Left lung (tissue), 10 donors: ENCODE data around the gene CACUL1. TPM values are rescaled to one million over a fixed set of nuclear protein-coding genes. Genes with fewer than 3 reads are reported as not detected.
"Not testable (repeated sequence)": the region's sequence is repeated elsewhere in the genome, so short reads cannot be mapped to it uniquely, and the experiment has no call there.

ENCODE experiments used
- ATAC-seq: fragments of 200-7000 bp; cut with Tn5 transposase; one replicate; pipeline ENCODE4 v1.9.1; 2020; ENCODE audit warnings: moderate library complexity
- DNase-seq, 4 donors: peaks; one replicate each; pipeline ENCODE4 v3.0.0-alpha.2; 2013 to 2020
- H3K27ac ChIP-seq, 2 donors: fragments of 200-600 bp; sonication (generic) in 1 of 2; one replicate each; pipeline versions ENCODE4 v1.5.0 to v1.8.0; 2020 to 2021
- H3K27me3 ChIP-seq, 2 donors: fragments of 200-600 bp; sonication (generic) in 1 of 2; one replicate each; pipeline versions ENCODE4 v1.5.0 to v1.8.0; 2020 to 2021
- H3K36me3 ChIP-seq, 2 donors: fragments of 200-600 bp; sonication (generic) in 1 of 2; one replicate each; pipeline versions ENCODE4 v1.5.0 to v1.8.0; 2020 to 2021
- H3K4me1 ChIP-seq, 2 donors: fragments of 200-600 bp; one replicate each; pipeline ENCODE4 v1.8.0; 2021
- H3K4me3 ChIP-seq, 2 donors: fragments of 200-600 bp; sonication (generic) in 1 of 2; one replicate each; pipeline versions ENCODE4 v1.5.0 to v1.8.0; 2020 to 2021; ENCODE audit warnings: mild to moderate bottlenecking in 1 of 2
- H3K9me3 ChIP-seq, 2 donors: fragments of 200-600 bp; sonication (generic) in 1 of 2; one replicate each; pipeline versions ENCODE4 v1.5.0 to v1.8.0; 2020 to 2021
- intact Hi-C, 2 donors: fragments of 100-400 bp; cut with DNase I; formaldehyde crosslinking; loops; one replicate each; pipeline versions ENCODE4 v1.11.2 to v1.14.2; 2022
- polyA plus RNA-seq, 6 donors: library from polyadenylated mRNA; unstranded; fragments of 120-200 nt; gene quantifications; one replicate each; pipeline ENCODE4 v1.2.1, GENCODE V29; 2013; ENCODE audit not compliant: insufficient read length in 6 of 6
- total RNA-seq, 2 donors: library from RNA; stranded (reverse); fragmentation: NEBNext Ultra II Directional; extraction: Animal tissue kit (Norgen Biotek cat#: 25700); gene quantifications; one replicate each; pipeline ENCODE4 v1.2.1, GENCODE V29; 2021
- TF ChIP-seq, protein P1 (sequence below), 2 donors: fragments of 200-600 bp; sonication (generic) in 1 of 2; IDR thresholded peaks; one replicate each; pipeline versions ENCODE4 v1.5.0 to v1.8.0; 2021; ENCODE audit warnings: antibody characterized with exemption in 2 of 2
- donor health status: DM: no; HTN: yes; CAD: no.
- donor health status: DM: no; HTN: no; CAD: no.

Gene CACUL1
- total and polyA plus RNA-seq, 8 donors: 35.1 to 46.1 (median 37.3) TPM

DNA sequence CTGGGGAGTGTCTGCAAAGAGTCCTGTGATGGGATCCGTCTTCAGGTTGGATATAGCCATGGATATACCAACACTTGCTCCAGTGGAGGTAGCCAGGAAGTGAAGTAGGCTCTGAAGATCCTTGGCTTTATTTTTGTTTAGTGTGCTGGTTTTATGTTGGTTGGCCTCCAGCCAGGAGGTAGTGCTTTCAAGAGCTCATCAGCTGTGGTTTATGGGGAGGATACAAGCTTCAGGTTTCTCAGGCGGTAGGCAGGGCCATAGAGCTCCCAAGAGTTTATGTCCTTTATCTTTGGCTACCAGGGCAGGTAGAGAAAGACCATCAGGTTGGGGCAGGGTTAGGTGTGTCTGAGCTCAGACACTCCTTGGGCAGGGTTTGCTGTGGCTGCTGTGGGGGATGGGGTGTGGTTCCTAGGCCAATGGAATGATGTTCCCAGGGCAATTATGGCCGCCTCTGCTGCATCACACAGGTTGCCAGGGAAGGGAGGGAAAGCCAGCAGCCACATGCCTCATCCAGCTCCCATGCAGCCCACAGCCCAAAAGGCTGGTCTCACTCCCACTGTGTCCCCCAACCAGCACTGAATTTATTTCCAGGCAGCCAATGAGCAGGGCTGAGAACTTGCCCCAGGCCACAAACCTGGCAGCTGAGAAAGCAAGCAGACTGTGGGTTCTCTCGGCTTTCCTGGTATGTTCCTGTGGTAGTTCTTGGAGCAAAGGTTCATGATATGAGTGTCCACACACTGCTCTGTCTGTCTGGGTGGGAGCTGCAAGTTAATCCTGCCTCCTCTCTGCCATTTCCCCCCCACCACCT lies 92.3 kb downstream of the CACUL1 start:
- no peak for ATAC-seq
- no peak for DNase-seq
- Histone ChIP-seq H3K27ac (no peak overlapping the region), H3K36me3 (no peaks in the 10 kb centered on the region), H3K9me3 (peaks cover 0 to 17% of the 10 kb centered on the region in 2 donors), H3K4me1 (no peaks in the 10 kb centered on the region), H3K27me3 (peaks cover 0 to 14% of the 10 kb centered on the region in 2 donors), H3K4me3 (no peak overlapping the region)
- TF ChIP-seq, protein P1, sequence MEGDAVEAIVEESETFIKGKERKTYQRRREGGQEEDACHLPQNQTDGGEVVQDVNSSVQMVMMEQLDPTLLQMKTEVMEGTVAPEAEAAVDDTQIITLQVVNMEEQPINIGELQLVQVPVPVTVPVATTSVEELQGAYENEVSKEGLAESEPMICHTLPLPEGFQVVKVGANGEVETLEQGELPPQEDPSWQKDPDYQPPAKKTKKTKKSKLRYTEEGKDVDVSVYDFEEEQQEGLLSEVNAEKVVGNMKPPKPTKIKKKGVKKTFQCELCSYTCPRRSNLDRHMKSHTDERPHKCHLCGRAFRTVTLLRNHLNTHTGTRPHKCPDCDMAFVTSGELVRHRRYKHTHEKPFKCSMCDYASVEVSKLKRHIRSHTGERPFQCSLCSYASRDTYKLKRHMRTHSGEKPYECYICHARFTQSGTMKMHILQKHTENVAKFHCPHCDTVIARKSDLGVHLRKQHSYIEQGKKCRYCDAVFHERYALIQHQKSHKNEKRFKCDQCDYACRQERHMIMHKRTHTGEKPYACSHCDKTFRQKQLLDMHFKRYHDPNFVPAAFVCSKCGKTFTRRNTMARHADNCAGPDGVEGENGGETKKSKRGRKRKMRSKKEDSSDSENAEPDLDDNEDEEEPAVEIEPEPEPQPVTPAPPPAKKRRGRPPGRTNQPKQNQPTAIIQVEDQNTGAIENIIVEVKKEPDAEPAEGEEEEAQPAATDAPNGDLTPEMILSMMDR (IDR thresholded peaks at IDR 0.05): no peak
- intact Hi-C loops: no loop called here

DNA sequence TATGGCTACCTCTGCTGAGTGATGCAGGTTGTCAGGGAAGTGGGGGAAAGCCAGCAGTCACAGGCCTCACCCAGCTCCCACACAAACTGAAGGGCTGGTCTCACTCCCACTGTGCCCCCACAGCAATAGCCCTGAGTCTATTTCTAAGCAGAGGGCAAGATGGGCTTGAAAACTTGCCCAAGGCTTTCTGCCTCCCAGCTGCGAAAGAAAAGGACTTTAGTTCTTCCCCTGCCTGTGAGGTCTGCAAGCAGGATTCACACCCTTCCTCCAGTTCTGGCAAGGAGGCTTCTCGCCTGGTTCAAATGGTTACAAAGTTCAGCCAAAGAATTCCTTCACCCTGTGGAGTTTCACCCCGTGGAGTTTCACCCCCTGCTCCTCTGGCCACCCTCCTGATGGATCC lies 96.0 kb downstream of the CACUL1 start:
- ATAC-seq (no peak), DNase-seq (no peak)
- Histone ChIP-seq H3K27ac (no peak overlapping the region), H3K9me3 (peaks cover 0 to 17% of the 10 kb centered on the region in 2 donors), H3K36me3 (no peaks in the 10 kb centered on the region), H3K4me1 (no peaks in the 10 kb centered on the region), H3K4me3 (no peak overlapping the region), H3K27me3 (peaks cover 0 to 8% of the 10 kb centered on the region in 2 donors)
- TF ChIP-seq, protein P1 (IDR thresholded peaks at IDR 0.05): no peak
- intact Hi-C loops: no loop called here

DNA sequence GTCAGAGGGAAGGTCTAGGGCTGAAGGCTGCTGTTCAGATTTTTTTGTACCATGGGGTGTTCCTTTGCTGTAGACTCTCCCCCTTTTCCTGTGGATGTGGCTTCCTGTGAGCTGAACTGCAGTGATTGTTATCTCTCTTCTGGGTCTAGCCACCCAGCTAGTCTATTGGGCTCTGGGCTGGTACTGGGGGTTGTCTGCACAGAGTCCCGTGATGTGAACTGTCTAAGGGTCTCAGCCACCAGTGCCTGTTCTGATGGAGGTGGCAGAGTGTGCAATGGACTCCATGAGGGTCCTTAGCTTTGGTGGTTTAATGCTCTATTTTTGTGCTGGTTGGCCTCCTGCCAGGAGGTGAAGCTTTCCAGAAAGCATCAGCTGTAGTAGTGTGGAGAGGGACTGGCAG lies 96.6 kb downstream of the CACUL1 start:
- H3K27me3 ChIP-seq, H3K4me1 ChIP-seq, DNase-seq, H3K27ac ChIP-seq, H3K4me3 ChIP-seq, H3K36me3 ChIP-seq, intact Hi-C loops, ATAC-seq: not testable (repeated sequence)
- peaks cover 0 to 17% of the 10 kb centered on the region in 2 donors for H3K9me3 ChIP-seq

DNA sequence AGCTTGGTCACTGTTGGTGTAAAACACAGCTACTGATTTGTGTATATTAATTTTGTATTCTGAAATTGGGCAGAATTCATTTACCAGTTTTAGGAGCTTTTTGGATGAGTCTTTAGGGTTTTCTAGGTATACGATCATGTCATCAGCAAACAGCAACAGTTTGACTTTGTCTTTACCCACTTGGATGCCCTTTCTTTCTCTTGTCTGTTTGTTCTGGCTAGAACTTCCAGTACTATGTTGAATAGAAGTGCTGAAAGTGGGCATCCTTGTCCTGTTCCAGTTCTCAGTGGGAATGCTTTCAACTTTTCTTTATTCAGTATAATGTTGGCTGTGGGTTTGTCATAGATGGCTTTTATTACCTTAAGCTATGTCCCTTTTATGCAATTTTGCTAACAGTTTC lies 109.5 kb downstream of the CACUL1 start:
- H3K36me3 ChIP-seq, H3K9me3 ChIP-seq, intact Hi-C loops, H3K27ac ChIP-seq, H3K27me3 ChIP-seq, DNase-seq, H3K4me3 ChIP-seq, H3K4me1 ChIP-seq, ATAC-seq: not testable (repeated sequence)

DNA sequence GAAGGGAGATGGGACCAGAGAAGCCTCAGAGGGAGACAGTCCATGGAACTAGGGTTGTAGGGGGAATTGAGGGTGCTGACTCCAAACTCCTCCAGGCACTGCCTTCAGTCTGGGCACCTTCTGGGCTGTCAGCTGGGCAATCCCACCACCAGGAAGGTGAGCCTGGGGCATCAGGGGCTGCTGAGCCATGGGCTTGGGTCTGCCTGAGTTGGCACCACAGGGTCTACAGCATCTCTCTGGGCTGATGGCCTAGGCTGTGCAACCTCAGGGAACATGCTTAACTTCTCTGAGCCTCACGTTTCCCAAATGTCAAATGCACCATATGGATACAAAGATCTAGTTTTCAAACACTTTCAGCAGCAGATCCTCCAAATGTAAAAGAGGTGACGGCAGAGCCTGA lies 112.5 kb downstream of the CACUL1 start:
- no peak overlapping the region for H3K27ac ChIP-seq
- H3K4me1 ChIP-seq: no peaks in the 10 kb centered on the region
- H3K27me3 ChIP-seq: no peaks in the 10 kb centered on the region
- no peak overlapping the region for H3K4me3 ChIP-seq
- DNase-seq (no peak), ATAC-seq (no peak)
- no peaks in the 10 kb centered on the region for H3K36me3 ChIP-seq
- H3K9me3 ChIP-seq: peaks cover 0 to 9% of the 10 kb centered on the region in 2 donors
- intact Hi-C loops: no loop called here
- TF ChIP-seq, protein P1 (IDR thresholded peaks at IDR 0.05): no peak

DNA sequence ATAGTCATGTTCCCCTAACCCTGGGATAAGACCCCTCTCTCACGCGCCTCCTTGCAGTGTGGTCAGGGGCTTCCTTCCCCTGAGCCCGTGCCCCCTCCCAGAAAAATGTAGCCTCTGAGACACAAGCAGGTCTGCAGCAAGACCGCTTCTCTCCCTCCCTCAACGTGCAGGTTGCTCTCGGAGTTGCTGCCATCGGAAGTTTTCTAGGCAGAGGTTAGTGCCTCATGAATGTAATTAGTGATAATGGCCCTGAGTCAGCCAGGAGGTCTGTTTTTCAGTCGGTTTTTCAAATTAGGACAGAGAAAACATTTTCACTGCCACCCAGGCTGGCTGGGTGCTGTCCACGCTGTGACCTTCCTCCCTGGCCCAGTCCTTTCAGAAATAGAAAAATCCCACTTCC lies 116.1 kb downstream of the CACUL1 start:
- no peaks in the 10 kb centered on the region for H3K4me1 ChIP-seq
- ATAC-seq (no peak), DNase-seq (no peak)
- H3K9me3 ChIP-seq: peaks cover 0 to 10% of the 10 kb centered on the region in 2 donors
- TF ChIP-seq, protein P1 (IDR thresholded peaks at IDR 0.05): no peak
- H3K36me3 ChIP-seq: no peaks in the 10 kb centered on the region
- no peaks in the 10 kb centered on the region for H3K27me3 ChIP-seq
- intact Hi-C loops: no loop called here
- H3K4me3 ChIP-seq: no peak overlapping the region
- no peak overlapping the region for H3K27ac ChIP-seq
